AG04449 (cell line): Measurements from ENCODE around the gene IGF1R.

Source experiments
- CTCF ChIA-PET: fragments of 350-600 bp; formaldehyde crosslinking; extraction: SDS; loops from one replicate; lab custom pipeline; 2021; ENCODE audit warnings: antibody characterized with exemption; lab: Yijun Ruan, JAX
- POLR2A ChIA-PET: fragments of 400-600, 350-600 bp; formaldehyde crosslinking; extraction: SDS; loops from one replicate; lab custom pipeline; 2020; ENCODE audit warnings: antibody characterized with exemption, inconsistent platforms; lab: Yijun Ruan, JAX
- DNase-seq: peaks from one replicate; pipeline ENCODE4 v3.0.0-alpha.2; 2010; ENCODE audit warnings: low read depth, low spot score
- H3K4me3 ChIP-seq: 2 replicates; pipeline ENCODE4 v1.5.1; 2011; ENCODE audit warnings: low read depth, mild to moderate bottlenecking, control low read depth, low read length
- TF ChIP-seq, protein P1 (sequence below): IDR thresholded peaks from one replicate; pipeline ENCODE4 v1.5.1; 2011; ENCODE audit warnings: mild to moderate bottlenecking, moderate library complexity, low read length, control low read depth, inconsistent platforms; ENCODE audit not compliant: insufficient read depth; ENCODE audit errors: missing control alignments

IGF1R gene

DNA sequence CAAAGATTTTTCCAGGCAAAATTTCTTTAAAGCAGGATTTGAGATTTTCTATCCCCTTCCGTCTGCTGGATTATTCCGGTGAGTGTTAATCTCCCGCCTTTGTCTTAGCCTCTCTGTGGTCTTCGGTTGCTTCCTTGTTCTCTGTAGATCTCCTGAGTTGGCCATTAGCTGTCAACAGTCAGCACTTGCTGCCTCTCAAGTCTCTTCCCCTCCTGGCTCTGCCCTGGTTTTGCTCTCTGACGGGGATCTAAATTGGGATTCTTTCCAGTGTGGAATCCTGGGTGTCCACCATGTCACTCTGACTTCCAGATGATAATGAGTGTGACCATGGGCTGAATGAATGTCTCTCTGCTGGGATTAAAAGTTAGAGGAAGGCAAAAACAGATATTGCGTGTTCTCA is 121.5 kb downstream of the IGF1R start:
- ChIA-PET CTCF (interaction anchor here (2.1 to 2.4 kb wide), 2 partner anchors 9 to 10 kb away, joined by 8 to 20 read pairs; no protein-coding TSS in a partner anchor), POLR2A (interaction anchor here (0.5 kb wide), 1 partner anchor 67 kb away, joined by 3 read pairs; no protein-coding TSS in a partner anchor)
- no peak overlapping the region for H3K4me3 ChIP-seq
- TF ChIP-seq, protein P1, sequence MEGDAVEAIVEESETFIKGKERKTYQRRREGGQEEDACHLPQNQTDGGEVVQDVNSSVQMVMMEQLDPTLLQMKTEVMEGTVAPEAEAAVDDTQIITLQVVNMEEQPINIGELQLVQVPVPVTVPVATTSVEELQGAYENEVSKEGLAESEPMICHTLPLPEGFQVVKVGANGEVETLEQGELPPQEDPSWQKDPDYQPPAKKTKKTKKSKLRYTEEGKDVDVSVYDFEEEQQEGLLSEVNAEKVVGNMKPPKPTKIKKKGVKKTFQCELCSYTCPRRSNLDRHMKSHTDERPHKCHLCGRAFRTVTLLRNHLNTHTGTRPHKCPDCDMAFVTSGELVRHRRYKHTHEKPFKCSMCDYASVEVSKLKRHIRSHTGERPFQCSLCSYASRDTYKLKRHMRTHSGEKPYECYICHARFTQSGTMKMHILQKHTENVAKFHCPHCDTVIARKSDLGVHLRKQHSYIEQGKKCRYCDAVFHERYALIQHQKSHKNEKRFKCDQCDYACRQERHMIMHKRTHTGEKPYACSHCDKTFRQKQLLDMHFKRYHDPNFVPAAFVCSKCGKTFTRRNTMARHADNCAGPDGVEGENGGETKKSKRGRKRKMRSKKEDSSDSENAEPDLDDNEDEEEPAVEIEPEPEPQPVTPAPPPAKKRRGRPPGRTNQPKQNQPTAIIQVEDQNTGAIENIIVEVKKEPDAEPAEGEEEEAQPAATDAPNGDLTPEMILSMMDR, result no peak
- no peak for DNase-seq

DNA sequence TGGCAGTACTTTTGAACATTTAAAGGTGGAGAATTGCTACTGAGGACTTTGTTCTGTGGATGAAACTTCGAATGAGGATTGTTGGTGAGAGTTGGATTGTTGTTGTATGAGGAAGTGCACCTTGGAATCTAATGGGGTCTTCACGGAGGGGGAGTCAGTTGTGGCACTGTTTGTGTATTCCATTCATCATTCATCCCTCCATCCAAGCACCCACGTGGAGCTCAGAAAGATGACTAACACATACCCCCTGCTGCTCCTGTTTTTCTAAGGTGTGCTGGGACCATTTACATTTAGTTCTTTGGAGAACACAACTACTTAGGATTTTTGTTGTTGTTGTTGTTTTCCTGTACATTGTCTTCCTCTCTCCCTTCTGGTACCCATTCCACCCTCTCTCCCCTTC is 122.6 kb downstream of the IGF1R start:
- ChIA-PET POLR2A (no interaction called here), CTCF (interaction anchor here (2.1 to 2.7 kb wide), 2 partner anchors 9 to 305 kb away, joined by 7 to 8 read pairs; no protein-coding TSS in a partner anchor)
- TF ChIP-seq, protein P1, result no peak
- no peak overlapping the region for H3K4me3 ChIP-seq
- no peak for DNase-seq

DNA sequence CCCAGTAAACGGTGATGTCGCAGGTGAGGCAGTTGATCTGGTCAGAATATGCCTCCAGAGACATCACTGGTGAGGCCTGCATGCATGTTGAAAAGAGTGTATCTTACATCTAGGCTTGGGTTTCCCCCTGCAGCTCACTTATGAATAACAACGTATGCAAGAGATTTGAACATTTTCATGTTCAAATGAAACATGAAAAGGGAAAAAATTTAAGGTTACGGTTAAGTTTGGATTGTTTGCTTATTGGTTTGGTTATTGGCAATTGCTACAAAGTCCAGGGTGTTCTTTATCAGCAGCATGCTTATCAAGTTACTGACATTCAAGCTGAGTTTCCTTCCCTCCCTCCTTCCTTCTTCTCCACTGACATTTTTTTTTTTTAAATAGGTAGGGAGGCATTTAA is 123.2 kb downstream of the IGF1R start:
- TF ChIP-seq, protein P1, result no peak
- CTCF ChIA-PET, result interaction anchor here (1.1 to 2.7 kb wide), 3 partner anchors 8 to 305 kb away, joined by 3 to 8 read pairs (median 7); no protein-coding TSS in a partner anchor
- DNase-seq, result no peak
- no peak overlapping the region for H3K4me3 ChIP-seq
- POLR2A ChIA-PET, result interaction anchor here (0.6 kb wide), 1 partner anchor 125 kb away, joined by 3 read pairs; no protein-coding TSS in a partner anchor

DNA sequence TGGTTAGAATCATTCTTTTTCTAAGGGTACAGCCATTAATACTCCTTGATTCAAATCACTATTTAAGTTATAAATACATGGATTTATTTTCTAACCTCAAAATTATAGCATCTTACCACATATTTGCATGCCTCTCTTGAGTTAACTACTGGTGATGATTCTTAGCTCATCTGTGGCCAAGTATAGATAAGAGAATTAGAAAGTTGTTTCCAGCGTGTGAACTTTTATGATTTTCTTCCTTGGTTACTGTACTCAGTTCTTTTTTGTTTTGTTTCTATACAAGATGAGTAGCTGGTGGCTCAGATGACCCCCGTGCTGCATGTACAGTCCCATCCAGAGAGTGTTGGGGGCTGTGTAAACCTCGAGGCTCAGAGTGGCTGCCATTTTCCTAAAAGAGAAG is 124.6 kb downstream of the IGF1R start:
- TF ChIP-seq, protein P1, result no peak
- ChIA-PET POLR2A (no interaction called here), CTCF (interaction anchor here (1.0 to 2.7 kb wide), 3 partner anchors 11 to 304 kb away, joined by 3 to 7 read pairs (median 5); no protein-coding TSS in a partner anchor)
- no peak overlapping the region for H3K4me3 ChIP-seq
- DNase-seq, result no peak

DNA sequence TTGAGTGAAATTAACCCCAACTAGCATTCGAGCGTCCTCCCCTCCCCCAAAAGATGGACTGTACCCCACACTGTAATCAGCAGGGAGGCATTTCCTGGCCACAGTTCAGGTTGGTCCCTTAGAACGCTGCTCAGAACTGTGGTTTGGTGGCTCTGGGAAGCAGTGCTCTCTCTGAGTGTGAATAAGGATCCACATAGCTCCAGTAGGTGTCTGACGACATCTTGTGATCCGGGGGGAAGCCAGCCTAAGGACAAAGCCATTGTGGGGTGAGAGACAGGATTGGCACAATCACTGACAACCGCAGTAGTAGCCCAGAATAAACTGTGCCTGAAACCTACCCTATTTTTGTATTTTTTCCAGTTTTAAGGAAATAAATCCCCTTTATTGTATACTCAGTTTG is 125.3 kb downstream of the IGF1R start:
- CTCF ChIA-PET, result interaction anchor here (0.9 to 1.8 kb wide), 2 partner anchors 9 to 20 kb away, joined by 4 to 5 read pairs; no protein-coding TSS in a partner anchor
- TF ChIP-seq, protein P1, result no peak
- no peak overlapping the region for H3K4me3 ChIP-seq

DNA sequence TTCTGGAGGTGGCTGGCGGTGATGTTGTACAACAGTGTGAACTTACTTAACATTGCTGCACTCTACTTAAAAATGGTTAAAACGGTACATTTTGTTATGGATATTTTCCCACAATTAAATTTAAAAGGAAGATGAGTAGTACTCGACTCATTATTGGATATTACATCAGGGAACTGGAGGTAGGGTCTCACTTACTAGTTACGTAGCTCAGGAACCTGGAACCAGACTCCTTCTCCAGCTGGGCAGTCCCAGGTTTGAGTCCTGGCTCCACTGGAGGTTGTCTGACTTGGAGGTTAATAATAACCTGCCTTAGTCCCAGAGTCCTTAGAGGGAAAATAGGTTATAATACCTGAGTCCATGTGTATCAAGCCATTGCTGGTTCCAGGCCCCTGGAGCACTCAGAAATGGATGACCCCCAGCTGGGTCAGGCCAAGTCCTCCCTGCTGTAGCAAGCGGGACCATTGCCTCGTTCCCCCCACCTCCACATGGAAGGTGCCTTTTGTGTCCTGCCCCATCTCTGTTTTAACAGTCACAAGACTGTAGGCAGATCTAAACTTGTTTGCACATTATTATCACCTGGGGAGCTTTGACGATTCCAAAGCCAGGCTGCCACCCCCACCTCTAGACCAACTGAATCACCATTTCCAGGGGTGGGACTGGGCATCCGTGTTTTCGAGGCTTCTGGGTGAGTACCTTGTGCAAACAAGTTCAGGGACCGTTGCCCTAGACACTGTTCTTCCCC is 126.6 kb downstream of the IGF1R start:
- no peak for DNase-seq
- H3K4me3 ChIP-seq, result no peak overlapping the region
- TF ChIP-seq, protein P1, result no peak
- ChIA-PET CTCF (interaction anchor here (1.0 to 6.6 kb wide), 3 partner anchors 9 to 40 kb away, joined by 3 to 99 read pairs (median 3); no protein-coding TSS in a partner anchor), POLR2A (interaction anchor here (0.6 kb wide), 1 partner anchor 302 kb away, joined by 3 read pairs; no protein-coding TSS in a partner anchor)

More for the DNA sequence above, 125.3 kb downstream of the IGF1R start:
- no peak for DNase-seq
- POLR2A ChIA-PET, result no interaction called here
